AG09319 (cell line): Measurements from ENCODE around the gene ALPL.

Source experiments
- DNase-seq: peaks from one replicate; pipeline ENCODE4 v3.0.0-alpha.2; 2010; ENCODE audit warnings: low read depth; ENCODE audit errors: extremely low read depth
- TF ChIP-seq, protein P1 (sequence below): IDR thresholded peaks from 2 replicates; pipeline ENCODE4 v1.5.1; 2011; ENCODE audit warnings: low read depth, mild to moderate bottlenecking, inconsistent platforms, low read length, moderate library complexity

Gene ALPL

DNA sequence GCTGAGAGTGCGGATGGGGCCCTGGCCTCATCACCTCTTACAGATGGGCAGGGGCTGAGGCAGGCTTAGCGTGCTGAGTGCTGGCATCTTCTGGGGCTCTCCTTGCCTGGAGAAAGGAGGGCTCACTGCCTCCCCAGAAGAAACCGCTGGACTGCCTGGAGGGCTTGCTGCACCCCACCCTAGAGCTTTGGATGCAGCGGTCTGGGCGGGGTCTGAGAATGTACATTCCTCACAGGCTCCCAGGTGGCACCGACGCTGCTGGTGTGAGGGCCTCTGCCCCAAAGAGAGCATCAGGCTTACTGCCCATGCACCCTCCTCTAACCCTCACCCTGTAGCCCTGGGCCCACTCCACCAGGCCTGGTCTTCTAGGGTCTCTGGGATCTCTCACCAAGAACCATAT is 108.8 kb downstream of the ALPL start:
- TF ChIP-seq, protein P1, sequence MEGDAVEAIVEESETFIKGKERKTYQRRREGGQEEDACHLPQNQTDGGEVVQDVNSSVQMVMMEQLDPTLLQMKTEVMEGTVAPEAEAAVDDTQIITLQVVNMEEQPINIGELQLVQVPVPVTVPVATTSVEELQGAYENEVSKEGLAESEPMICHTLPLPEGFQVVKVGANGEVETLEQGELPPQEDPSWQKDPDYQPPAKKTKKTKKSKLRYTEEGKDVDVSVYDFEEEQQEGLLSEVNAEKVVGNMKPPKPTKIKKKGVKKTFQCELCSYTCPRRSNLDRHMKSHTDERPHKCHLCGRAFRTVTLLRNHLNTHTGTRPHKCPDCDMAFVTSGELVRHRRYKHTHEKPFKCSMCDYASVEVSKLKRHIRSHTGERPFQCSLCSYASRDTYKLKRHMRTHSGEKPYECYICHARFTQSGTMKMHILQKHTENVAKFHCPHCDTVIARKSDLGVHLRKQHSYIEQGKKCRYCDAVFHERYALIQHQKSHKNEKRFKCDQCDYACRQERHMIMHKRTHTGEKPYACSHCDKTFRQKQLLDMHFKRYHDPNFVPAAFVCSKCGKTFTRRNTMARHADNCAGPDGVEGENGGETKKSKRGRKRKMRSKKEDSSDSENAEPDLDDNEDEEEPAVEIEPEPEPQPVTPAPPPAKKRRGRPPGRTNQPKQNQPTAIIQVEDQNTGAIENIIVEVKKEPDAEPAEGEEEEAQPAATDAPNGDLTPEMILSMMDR, result no peak
- DNase-seq, result no peak

DNA sequence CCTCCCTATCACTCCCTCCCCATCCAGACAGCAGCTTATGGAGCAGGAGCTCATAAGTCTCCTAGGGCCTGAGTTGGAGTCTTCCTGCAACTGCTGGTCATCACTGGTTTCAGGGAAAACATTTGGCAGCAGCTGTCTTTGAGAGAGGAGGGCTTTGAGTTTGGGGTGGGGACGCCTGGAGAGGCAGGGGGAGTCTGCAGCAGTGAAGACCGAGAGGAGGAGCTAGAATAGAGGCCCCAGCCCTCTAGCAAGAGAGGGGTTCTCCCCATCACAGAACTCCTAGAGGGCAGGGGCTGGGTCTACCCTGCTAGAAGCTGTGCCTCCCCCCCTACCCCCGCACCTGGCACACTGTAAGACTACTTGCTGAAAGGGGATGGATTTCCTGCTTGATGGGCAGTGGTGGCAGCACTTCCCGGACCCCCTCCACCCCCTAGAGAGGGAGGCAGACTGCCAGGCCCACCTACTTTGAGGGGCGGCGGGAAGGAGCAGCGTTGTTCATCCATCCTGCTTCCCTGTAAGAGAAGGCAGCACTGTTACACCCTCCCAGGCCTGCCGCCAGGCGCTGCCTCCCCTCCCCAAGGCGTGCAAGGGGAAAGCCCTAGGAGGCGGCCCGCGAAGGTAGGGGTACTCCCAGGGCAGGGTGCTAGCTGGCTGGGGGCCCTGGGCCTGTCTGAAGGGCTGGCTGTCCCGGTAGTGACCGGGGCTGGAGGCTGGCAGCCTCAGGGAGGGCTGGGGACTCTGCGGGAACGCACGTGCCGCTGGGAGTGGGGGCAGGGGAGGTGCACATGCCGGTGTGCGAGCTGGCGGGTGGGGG is 109.5 kb downstream of the ALPL start:
- TF ChIP-seq, protein P1, result no peak
- no peak for DNase-seq

DNA sequence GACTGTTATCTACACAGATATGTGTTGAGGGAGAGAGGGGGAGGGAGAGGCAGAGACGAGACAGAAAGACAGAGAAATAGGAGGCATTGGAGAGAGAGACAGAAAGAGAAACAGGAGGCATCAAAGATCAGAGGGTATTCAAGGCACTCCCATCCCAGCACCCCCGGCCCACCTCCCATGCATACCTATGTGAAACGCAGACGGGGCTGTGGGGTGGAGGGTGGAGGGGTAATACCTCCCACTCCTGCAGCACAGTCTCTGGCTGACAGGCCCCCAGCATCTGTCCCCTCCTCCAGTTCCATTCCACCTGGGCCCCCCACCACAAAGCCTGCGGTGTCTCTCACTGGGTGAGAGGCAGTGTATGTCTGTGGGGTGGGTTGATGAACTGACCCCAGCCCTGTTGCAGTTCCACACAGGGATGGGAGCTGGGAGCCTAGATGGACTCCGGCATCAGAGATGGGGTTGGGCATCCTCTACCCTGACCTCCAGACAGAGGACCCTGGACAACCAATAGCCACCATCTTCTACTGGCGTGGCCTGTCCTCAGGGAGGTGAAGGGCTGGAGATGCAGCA is 110.2 kb downstream of the ALPL start:
- no peak for DNase-seq
- TF ChIP-seq, protein P1, result no peak

DNA sequence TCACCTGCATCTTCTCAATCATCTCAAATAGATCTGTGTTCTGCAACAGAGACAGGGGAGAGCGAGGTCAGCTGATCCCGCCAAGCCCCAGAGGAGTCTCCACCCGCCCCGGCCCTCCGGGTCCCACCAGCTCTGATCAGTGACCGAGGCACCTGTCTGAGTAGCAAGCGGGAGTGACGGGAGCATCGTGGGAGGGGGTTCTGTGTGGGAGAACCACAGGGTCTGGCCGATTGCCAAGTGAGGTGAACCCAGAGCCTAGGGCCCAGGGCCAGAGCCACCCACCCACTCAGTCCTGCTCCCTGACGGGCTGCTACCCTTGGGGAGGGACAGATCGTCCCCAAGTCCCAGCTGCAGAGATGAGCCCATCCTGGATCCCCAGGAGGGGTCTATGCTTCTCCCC is 110.8 kb downstream of the ALPL start:
- DNase-seq, result no peak

DNA sequence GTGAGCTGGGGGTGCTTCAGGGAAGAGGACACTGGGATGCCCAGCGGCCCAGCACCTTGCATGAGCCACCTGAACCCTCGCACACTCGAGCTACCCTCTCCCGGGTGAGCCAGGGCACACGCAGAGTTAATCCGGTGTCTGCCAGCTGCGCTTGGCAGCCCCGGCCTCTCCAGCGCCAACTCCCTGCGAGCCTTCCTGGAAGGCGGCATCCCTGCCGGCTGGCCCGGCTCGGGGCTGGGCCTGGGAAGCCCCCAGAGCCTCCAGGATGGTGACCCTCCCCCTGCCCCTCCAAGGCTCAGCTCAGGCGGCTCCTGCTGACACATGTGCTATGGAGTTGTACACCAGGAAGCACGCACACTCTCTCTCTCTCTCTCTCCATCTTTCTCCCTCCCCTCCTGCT is 111.3 kb downstream of the ALPL start:
- TF ChIP-seq, protein P1, result no peak
- no peak for DNase-seq

More for the DNA sequence above, 110.8 kb downstream of the ALPL start:
- TF ChIP-seq, protein P1, result no peak

DNA sequence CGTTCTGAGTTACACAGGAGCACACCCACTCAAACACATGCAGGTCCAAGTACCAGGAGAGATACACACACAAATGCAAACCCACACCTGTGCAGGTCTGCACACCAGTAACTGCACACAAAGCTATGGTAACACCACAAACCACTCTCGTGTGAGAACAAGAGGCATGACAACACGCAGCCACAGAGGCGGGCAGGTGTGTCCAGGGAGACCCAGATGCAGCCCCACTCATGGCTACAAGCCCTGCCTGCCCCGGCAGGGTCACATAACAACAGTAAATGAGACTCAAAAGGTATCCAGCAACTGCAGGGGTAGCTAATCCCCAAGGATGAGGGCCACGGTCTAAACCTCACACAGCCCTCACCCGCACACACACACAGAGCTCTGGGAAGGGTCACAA is 111.8 kb downstream of the ALPL start:
- TF ChIP-seq, protein P1, result no peak
- DNase-seq, result no peak

DNA sequence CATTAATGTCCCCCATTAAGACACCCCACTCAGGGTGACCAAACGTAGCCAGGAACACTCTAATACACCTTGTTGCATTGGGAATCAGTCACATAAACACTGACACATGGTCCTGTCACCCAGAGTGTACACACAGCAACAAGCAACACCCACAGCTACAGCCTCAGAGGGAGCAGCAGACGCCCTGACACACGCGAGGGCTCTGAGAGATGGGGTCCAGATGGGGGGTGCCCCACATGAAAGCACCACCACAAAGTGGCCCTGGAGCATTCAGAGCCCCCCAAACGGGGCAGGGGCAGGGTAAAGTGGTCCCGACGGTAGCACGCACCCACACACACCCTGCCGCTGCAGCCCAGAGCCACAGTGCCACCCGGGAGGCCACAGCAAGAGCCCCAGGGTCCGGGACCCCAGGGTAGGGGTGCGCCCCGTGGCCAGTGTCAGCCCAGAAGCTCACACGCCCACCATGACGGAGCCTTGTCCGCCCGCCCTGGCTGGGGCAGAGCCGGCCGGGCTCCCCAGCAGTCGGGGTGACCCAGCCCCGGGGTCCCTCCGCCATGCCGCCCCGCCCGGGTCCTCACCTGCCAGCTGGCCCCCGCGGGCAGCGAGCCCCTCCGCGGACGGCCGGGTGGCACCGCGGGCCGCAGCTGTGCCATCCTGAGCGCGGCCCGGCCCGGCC is 112.7 kb downstream of the ALPL start:
- no peak for DNase-seq
- TF ChIP-seq, protein P1, result no peak
